Spleen (tissue), 7 donors: ENCODE measurements around the gene TRIM74.
"Not testable (repeated sequence)": the region's sequence is repeated elsewhere in the genome, so short reads cannot be mapped to it uniquely, and the experiment has no call there.

Experiments used
- CTCF ChIP-seq, 11 experiments: fragments of 200-600 bp in 7 of 11; fragments of 450-650 bp in 4 of 11; sonication (generic) in 4 of 11; IDR thresholded peaks in 8 of 11; conservative IDR thresholded peaks in 3 of 11; 1 replicate in 7 of 11; 2 replicates in 4 of 11; pipeline versions ENCODE4 v1.4.0 to v1.8.0; 2016 to 2021; ENCODE audit warnings: antibody characterized with exemption in 11 of 11, inconsistent platforms in 4 of 11, mild to moderate bottlenecking in 1 of 11
- POLR2A ChIP-seq, 3 donors: fragments of 450-650 bp; IDR thresholded peaks; one replicate each; pipeline ENCODE4 v1.5.1; 2017; ENCODE audit warnings: antibody characterized with exemption in 3 of 3, mild to moderate bottlenecking in 1 of 3
- POLR2AphosphoS5 ChIP-seq, 3 donors: sonication (generic); formaldehyde crosslinking; IDR thresholded peaks; one replicate each; pipeline ENCODE4 v1.5.1; 2017; ENCODE audit warnings: antibody characterized with exemption in 3 of 3
- donor health status: DM: no; HTN: no; CAD: no; lungs with moderate emphysema.
- donor health status: DM: no; HTN: no; CAD: no.
- donor health status: DM: no; HTN: no; CAD: no.

- TF ChIP-seq CTCF (IDR thresholded peaks at IDR 0.05 in 8 of 11, conservative IDR thresholded peaks at IDR 0.05 in 3 of 11); POLR2AphosphoS5 (IDR thresholded peaks at IDR 0.05); POLR2A (IDR thresholded peaks at IDR 0.05): not testable (repeated sequence)
Measured at GRCh38 chr7:72961346-72961650, 8.0 kb downstream of the TRIM74 start.
